Measurements from ENCODE around the gene NAA30. TPM values are rescaled to one million over a fixed set of nuclear protein-coding genes. Genes with fewer than 3 reads are reported as not detected.

Gene NAA30
- total and polyA plus RNA-seq, 2 donors (not counting 1 experiment from before 2014, with no cell fraction given) = 2.8 to 13.3 TPM

DNA sequence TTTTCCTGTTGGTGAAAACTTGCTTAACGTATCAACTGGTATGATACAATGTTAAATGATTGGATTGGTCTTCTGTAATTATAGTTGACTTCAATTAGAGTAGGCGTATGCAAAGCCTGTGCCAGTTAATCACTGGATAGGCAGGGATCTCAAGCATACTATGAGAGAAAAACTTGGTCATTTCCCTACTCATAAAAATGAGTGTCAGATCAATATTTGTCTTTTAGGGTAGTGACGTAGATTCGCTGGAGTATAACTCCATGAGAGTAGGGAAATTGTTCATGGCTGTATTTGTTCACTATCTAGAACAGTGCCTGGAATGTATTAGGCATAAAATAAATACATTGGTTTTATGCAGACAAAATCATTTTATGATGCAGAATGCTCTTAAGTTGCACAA is 28.6 kb downstream of the NAA30 start:
- ATAC-seq (ENCODE audit: low read depth) (no peak), DNase-seq (no peak)
- Histone ChIP-seq H3K4me3 (ENCODE audit: control extremely low read depth in 1 of 5, extremely low read depth in 1 of 5, insufficient read depth in 1 of 5, low read depth in 2 of 5, low read length in 4 of 5) (no peak overlapping the region), H4K20me1 (ENCODE audit: control insufficient read depth, insufficient read depth, low read length, poor library complexity, severe bottlenecking) (no peaks in the 10 kb centered on the region), H3K9ac (ENCODE audit: low read length) (no peak overlapping the region), H2AFZ (ENCODE audit: insufficient read depth, low read depth, low read length, poor library complexity, severe bottlenecking) (no peak overlapping the region), H3K79me2 (ENCODE audit: control insufficient read depth, insufficient read depth, low read length) (no peaks in the 10 kb centered on the region), H3K4me2 (replicated peaks; ENCODE audit: low read depth, low read length, poor library complexity, severe bottlenecking) (no peak overlapping the region), H3K4me1 (ENCODE audit: control insufficient read depth in 2 of 2, insufficient read depth in 2 of 2, low read length in 2 of 2) (no peaks in the 10 kb centered on the region), H3K27ac (ENCODE audit: low read length in 2 of 2) (no peak overlapping the region), H3K36me3 (replicated peaks in 1 of 2; ENCODE audit: control extremely low read depth in 1 of 2, control insufficient read depth in 1 of 2, extremely low read depth in 1 of 2, insufficient read depth in 2 of 2, low read length in 1 of 2) (no peaks in the 10 kb centered on the region), H3K9me3 (ENCODE audit: control extremely low read depth in 1 of 3, control insufficient read depth in 2 of 3, insufficient read depth in 1 of 3, low read length in 2 of 3) (no peaks in the 10 kb centered on the region), H3K27me3 (replicated peaks in 1 of 4; ENCODE audit: control extremely low read depth in 1 of 4, control insufficient read depth in 3 of 4, insufficient read depth in 4 of 4, low read length in 3 of 4) (no peaks in the 10 kb centered on the region)
- no peak overlapping the region for H3K27ac Mint-ChIP-seq
- TF ChIP-seq, protein P1, sequence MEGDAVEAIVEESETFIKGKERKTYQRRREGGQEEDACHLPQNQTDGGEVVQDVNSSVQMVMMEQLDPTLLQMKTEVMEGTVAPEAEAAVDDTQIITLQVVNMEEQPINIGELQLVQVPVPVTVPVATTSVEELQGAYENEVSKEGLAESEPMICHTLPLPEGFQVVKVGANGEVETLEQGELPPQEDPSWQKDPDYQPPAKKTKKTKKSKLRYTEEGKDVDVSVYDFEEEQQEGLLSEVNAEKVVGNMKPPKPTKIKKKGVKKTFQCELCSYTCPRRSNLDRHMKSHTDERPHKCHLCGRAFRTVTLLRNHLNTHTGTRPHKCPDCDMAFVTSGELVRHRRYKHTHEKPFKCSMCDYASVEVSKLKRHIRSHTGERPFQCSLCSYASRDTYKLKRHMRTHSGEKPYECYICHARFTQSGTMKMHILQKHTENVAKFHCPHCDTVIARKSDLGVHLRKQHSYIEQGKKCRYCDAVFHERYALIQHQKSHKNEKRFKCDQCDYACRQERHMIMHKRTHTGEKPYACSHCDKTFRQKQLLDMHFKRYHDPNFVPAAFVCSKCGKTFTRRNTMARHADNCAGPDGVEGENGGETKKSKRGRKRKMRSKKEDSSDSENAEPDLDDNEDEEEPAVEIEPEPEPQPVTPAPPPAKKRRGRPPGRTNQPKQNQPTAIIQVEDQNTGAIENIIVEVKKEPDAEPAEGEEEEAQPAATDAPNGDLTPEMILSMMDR (IDR thresholded peaks at IDR 0.05) = no peak
- no peak for TF ChIP-seq EZH2 (IDR thresholded peaks at IDR 0.05; ENCODE audit: borderline replicate concordance, insufficient read depth, low read depth, low read length, poor library complexity, severe bottlenecking)
- intact Hi-C loops (cut with micrococcal nuclease) = no loop called here
- WGBS (ENCODE audit: insufficient coverage) = 100% methylated on average over 1 of the region's 4 CpGs
- CTCF ChIA-PET = no interaction called here
- no peaks in the 10 kb centered on the region for H3K4me1 Mint-ChIP-seq
- POLR2A ChIA-PET = no interaction called here
- H3K9me3 Mint-ChIP-seq (ENCODE audit: insufficient read depth) = no peaks in the 10 kb centered on the region
- no peak overlapping the region for H3K4me3 Mint-ChIP-seq
- H3K27me3 Mint-ChIP-seq = peaks cover 4% of the 10 kb centered on the region

DNA sequence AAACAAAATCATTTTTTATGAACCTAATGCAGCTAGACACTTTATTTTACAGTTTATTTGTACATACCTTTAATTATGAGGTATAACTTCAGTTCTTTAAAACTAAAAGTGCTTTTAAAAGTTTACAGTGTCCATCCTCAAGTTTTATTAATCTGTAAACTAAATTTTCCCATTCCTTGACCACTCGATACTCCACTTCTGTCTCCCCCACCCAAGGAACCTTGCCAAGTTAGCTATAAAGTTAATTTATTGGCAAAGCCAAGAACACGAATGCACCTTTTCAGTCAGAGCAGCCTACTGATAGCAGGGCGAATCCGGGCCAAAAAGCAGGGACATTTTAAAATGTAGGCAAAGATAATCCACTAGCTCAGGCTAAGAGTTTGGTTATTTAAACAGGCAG is 29.6 kb downstream of the NAA30 start:
- H3K4me1 Mint-ChIP-seq = no peaks in the 10 kb centered on the region
- DNase-seq (no peak), ATAC-seq (ENCODE audit: low read depth) (no peak)
- Histone ChIP-seq H3K4me3 (ENCODE audit: control extremely low read depth in 1 of 5, extremely low read depth in 1 of 5, insufficient read depth in 1 of 5, low read depth in 2 of 5, low read length in 4 of 5) (no peak overlapping the region), H3K4me1 (ENCODE audit: control insufficient read depth in 2 of 2, insufficient read depth in 2 of 2, low read length in 2 of 2) (no peaks in the 10 kb centered on the region), H3K27ac (ENCODE audit: low read length in 2 of 2) (no peak overlapping the region), H3K9me3 (ENCODE audit: control extremely low read depth in 1 of 3, control insufficient read depth in 2 of 3, insufficient read depth in 1 of 3, low read length in 2 of 3) (no peaks in the 10 kb centered on the region), H2AFZ (ENCODE audit: insufficient read depth, low read depth, low read length, poor library complexity, severe bottlenecking) (no peak overlapping the region), H4K20me1 (ENCODE audit: control insufficient read depth, insufficient read depth, low read length, poor library complexity, severe bottlenecking) (no peaks in the 10 kb centered on the region), H3K4me2 (replicated peaks; ENCODE audit: low read depth, low read length, poor library complexity, severe bottlenecking) (no peak overlapping the region), H3K9ac (ENCODE audit: low read length) (no peak overlapping the region), H3K27me3 (replicated peaks in 1 of 4; ENCODE audit: control extremely low read depth in 1 of 4, control insufficient read depth in 3 of 4, insufficient read depth in 4 of 4, low read length in 3 of 4) (no peaks in the 10 kb centered on the region), H3K36me3 (replicated peaks in 1 of 2; ENCODE audit: control extremely low read depth in 1 of 2, control insufficient read depth in 1 of 2, extremely low read depth in 1 of 2, insufficient read depth in 2 of 2, low read length in 1 of 2) (no peaks in the 10 kb centered on the region), H3K79me2 (ENCODE audit: control insufficient read depth, insufficient read depth, low read length) (no peaks in the 10 kb centered on the region)
- H3K4me3 Mint-ChIP-seq = no peak overlapping the region
- H3K9me3 Mint-ChIP-seq (ENCODE audit: insufficient read depth) = no peaks in the 10 kb centered on the region
- POLR2A ChIA-PET = no interaction called here
- 87% methylated on average over 2 of the region's 4 CpGs for WGBS (ENCODE audit: insufficient coverage)
- CTCF ChIA-PET = no interaction called here
- TF ChIP-seq EZH2 (IDR thresholded peaks at IDR 0.05; ENCODE audit: borderline replicate concordance, insufficient read depth, low read depth, low read length, poor library complexity, severe bottlenecking) = no peak
- TF ChIP-seq, protein P1 (IDR thresholded peaks at IDR 0.05) = no peak
- H3K27me3 Mint-ChIP-seq = peaks cover 4% of the 10 kb centered on the region
- H3K27ac Mint-ChIP-seq = no peak overlapping the region
- intact Hi-C loops (cut with micrococcal nuclease) = no loop called here

All from B cell (primary cell).